GM18505 (cell line): ENCODE measurements around the gene ASXL1.

Experiments used
- ATAC-seq: cut with Tn5 transposase; IDR thresholded peaks from one replicate; pipeline ENCODE4 v1.9.1; 2021; ENCODE audit not compliant: unreplicated experiment
- POLR2A ChIP-seq: IDR thresholded peaks from 4 replicates; pipeline ENCODE4 v1.6.1; 2011; ENCODE audit warnings: borderline replicate concordance; ENCODE audit not compliant: insufficient read depth, insufficient read length; ENCODE audit errors: extremely low read depth

ASXL1 gene

GRCh38 chr20:32411955-32412706 lies 54.0 kb downstream of the ASXL1 start:
- TF ChIP-seq POLR2A = no peak
- no peak for ATAC-seq

DNA sequence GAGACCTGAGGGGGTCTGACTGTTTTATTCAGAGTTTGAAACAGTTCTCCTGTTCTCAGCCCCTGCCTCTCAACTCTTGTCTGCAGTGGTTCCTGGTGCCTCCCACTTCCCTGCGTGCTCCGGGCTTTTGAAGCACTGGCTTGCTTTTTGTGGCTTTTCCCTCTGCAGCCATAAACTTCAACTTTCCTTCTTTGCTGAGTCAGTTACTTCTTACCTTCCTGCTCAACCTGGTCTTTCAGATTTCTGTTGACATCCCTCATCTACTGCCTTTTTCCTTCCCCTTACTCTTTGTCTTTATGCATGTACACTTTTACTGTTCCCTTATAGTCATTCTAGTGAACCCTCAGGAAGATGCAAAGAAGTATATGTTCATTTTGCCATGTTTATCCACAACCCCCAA lies 57.4 kb downstream of the ASXL1 start:
- no peak for TF ChIP-seq POLR2A
- ATAC-seq = no peak

DNA sequence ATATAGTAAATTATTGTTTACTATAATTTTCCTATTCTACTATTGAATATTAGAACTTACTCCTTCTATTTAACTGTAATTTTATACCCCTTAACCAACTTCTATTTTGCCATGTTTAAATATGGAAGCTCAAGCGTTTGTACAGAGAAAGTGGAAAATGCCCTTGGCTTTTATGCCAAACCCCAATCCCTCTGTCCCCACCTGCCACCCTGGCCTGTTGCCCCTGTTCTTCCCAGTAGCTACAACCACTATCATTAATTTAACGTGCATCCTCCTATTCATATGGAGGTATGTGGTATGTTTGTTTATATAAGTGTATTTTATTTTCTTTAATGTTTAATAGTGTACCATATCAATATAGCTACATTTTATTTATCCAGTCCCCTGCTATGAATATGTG lies 58.1 kb downstream of the ASXL1 start:
- TF ChIP-seq POLR2A = no peak
- no peak for ATAC-seq

GRCh38 chr20:32418376-32418775 lies 60.2 kb downstream of the ASXL1 start:
- TF ChIP-seq POLR2A = no peak
- ATAC-seq = no peak

GRCh38 chr20:32421290-32421689 lies 63.2 kb downstream of the ASXL1 start:
- TF ChIP-seq POLR2A = no peak

GRCh38 chr20:32427996-32428395 lies 69.9 kb downstream of the ASXL1 start:
- ATAC-seq = no peak
- TF ChIP-seq POLR2A = no peak

More at GRCh38 chr20:32421290-32421689, 63.2 kb downstream of the ASXL1 start:
- ATAC-seq = no peak

DNA sequence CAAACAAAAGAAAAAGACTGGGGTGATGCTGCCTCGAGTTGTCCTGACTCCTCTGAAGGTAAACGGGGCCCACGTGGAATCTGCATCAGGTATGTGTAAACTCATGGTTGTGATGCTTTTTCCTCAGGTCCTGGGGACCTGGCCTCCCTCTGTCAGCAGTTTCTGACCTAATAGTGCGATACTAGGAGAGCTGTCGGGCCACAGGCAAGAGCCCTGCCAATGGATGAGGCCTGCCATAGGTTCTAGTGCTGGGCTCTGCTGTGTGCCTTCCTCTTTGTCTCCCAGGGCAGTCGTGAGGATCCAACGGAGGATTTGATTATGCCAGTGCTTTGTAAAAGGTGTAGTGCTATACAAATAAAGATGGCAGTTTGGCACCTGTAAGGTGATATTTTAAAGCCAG lies 71.2 kb downstream of the ASXL1 start:
- ATAC-seq = no peak
- no peak for TF ChIP-seq POLR2A

DNA sequence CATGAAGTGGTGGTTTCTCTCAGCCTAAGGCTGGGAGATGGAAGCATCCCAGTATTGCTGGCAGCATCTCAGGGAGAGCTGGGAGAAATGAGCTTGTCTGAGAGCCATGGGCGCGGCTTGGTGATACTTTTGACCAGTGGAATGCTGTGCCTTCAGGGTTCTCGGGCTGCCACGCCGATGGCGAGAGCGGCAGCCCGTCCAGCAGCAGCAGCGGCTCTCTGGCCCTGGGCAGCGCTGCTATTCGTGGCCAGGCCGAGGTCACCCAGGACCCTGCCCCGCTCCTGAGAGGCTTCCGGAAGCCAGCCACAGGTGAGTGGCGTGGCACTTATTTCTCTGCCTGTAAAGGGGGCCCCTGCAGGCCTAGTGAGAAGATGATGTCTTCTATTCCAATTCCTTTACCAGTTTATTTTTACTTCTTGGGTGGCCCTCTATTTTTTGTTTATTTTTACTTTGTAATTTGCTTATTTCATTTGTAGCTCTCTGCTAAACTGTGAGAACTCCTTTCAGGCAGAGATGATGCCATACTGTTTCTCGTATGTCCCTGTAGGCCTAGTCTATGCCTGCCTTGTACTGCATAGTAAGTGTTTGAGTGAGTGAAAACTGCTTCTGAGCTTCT lies 71.7 kb downstream of the ASXL1 start:
- no peak for ATAC-seq
- no peak for TF ChIP-seq POLR2A

DNA sequence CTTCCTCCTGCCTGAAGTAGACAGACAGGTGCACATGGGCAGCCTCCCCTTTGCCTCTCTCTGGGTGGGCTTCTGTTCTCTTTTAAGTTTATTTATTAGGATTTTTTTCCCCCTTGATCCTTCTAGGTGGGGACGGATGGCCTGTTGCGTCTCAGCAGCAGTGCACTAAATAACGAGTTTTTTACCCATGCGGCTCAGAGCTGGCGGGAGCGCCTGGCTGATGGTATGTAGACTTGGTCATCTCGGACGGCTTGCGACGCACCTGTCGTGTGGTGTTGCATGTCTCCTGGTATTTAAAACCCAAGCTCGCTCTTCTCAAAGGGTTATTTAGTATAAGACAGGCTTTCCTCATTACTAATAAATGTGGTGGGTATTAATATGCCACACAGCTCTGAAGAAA lies 73.3 kb downstream of the ASXL1 start:
- ATAC-seq = no peak
- no peak for TF ChIP-seq POLR2A

DNA sequence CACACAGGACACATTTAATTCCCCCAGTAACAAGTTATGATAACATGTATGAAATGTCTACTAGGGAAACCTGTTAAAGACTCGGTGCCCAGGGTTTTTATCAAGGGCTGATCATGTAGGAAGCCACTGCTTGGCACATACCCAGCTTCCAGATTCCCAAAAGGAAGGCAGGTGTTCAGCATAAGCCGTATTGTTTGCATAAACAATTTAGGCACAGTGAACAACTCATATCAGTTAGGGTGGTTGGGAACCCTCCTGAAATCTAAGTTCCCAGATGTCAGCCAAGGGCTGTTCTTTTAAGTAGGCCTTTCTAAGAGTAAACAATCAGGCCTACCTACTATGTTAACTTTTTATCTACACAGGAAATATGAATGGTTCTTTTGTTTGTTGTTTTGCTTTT lies 74.1 kb downstream of the ASXL1 start:
- TF ChIP-seq POLR2A = no peak
- ATAC-seq = no peak

DNA sequence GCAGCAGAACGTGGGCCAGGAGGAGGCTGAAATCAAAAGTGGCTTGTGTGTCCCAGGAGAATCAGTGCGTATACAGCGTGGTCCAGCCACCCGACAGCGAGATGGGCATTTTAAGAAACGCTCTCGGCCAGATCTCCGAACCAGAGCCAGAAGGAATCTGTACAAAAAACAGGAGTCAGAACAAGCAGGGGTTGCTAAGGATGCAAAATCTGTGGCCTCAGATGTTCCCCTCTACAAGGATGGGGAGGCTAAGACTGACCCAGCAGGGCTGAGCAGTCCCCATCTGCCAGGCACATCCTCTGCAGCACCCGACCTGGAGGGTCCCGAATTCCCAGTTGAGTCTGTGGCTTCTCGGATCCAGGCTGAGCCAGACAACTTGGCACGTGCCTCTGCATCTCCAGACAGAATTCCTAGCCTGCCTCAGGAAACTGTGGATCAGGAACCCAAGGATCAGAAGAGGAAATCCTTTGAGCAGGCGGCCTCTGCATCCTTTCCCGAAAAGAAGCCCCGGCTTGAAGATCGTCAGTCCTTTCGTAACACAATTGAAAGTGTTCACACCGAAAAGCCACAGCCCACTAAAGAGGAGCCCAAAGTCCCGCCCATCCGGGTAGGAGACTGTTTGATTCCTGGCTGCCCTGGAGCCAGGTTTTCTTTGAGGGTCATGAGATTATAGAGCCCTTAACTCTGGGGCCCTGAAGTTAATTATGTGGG lies 75.3 kb downstream of the ASXL1 start:
- no peak for ATAC-seq
- TF ChIP-seq POLR2A = no peak

DNA sequence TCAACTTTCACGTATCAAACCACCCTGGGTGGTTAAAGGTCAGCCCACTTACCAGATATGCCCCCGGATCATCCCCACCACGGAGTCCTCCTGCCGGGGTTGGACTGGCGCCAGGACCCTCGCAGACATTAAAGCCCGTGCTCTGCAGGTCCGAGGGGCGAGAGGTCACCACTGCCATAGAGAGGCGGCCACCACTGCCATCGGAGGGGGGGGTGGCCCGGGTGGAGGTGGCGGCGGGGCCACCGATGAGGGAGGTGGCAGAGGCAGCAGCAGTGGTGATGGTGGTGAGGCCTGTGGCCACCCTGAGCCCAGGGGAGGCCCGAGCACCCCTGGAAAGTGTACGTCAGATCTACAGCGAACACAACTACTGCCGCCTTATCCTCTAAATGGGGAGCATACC lies 76.3 kb downstream of the ASXL1 start:
- ATAC-seq = no peak
- no peak for TF ChIP-seq POLR2A

- no peak for ATAC-seq
- TF ChIP-seq POLR2A = no peak
Observed at GRCh38 chr20:32435449-32436107, 77.4 kb downstream of the ASXL1 start.
